ENCODE data around the gene TSPAN10. TPM values are rescaled to one million over a fixed set of nuclear protein-coding genes. Genes with fewer than 3 reads are reported as not detected.

Gene TSPAN10
- total and polyA plus RNA-seq, 2 of the 13 experiments (the other 11 are each of a cell fraction or from before 2014, with no cell fraction given): 0.54 to 0.75 TPM

- TF ChIP-seq FUBP1 (CRISPR knock-in tag; IDR thresholded peaks at IDR 0.05; ENCODE audit: borderline replicate concordance) (peak; percentile 79; the same call in 1 of the 2 replicates), CENPX (CRISPR knock-in tag; IDR thresholded peaks at IDR 0.05) (no peak), MIER3 (CRISPR knock-in tag; IDR thresholded peaks at IDR 0.05; ENCODE audit: borderline replicate concordance) (peak; percentile 85; the same call in 1 of the 2 replicates), ZNF570 (CRISPR knock-in tag; IDR thresholded peaks at IDR 0.05; ENCODE audit: borderline replicate concordance) (no peak), ZNF282 (IDR thresholded peaks at IDR 0.05; ENCODE audit: partially characterized antibody) (no peak), ZNF580 (CRISPR knock-in tag; IDR thresholded peaks at IDR 0.05; ENCODE audit: borderline replicate concordance, low read depth) (peak; percentile 24; the same call in 1 of the 2 replicates), AKAP8 (CRISPR knock-in tag; IDR thresholded peaks at IDR 0.05) (peak; percentile 23; the same call in 1 of the 2 replicates), PRPF4 (IDR thresholded peaks at IDR 0.05; ENCODE audit: low read depth, low read length, poor library complexity, severe bottlenecking) (no peak), ZNF83 (CRISPR knock-in tag; IDR thresholded peaks at IDR 0.05; ENCODE audit: borderline replicate concordance) (no peak), ZSCAN21 (CRISPR knock-in tag; IDR thresholded peaks at IDR 0.05; ENCODE audit: borderline replicate concordance) (peak; percentile 78), PBX2 (CRISPR knock-in tag; IDR thresholded peaks at IDR 0.05) (peak; percentile 100), AHR (CRISPR knock-in tag; IDR thresholded peaks at IDR 0.05) (peak; percentile 66; the same call in 1 of the 2 replicates), PLRG1 (conservative IDR thresholded peaks at IDR 0.05) (no peak), ZNF317 (CRISPR knock-in tag; IDR thresholded peaks at IDR 0.05) (no peak), ATRX (CRISPR knock-in tag; IDR thresholded peaks at IDR 0.05; ENCODE audit: borderline replicate concordance) (no peak), ELK4 (CRISPR knock-in tag; IDR thresholded peaks at IDR 0.05; ENCODE audit: borderline replicate concordance) (peak; percentile 71; the same call in 1 of the 2 replicates), MAF1 (CRISPR knock-in tag; IDR thresholded peaks at IDR 0.05; ENCODE audit: borderline replicate concordance) (peak; percentile 88; the same call in 1 of the 2 replicates), FOXM1 (CRISPR knock-in tag; IDR thresholded peaks at IDR 0.05) (no peak; the same call in 1 of the 2 replicates), HNRNPLL (IDR thresholded peaks at IDR 0.05; ENCODE audit: low read depth, low read length, poor library complexity, severe bottlenecking) (peak; percentile 56), ZNF20 (CRISPR knock-in tag; IDR thresholded peaks at IDR 0.05) (no peak), MTA1 (CRISPR knock-in tag; IDR thresholded peaks at IDR 0.05; ENCODE audit: borderline replicate concordance) (0 out of 2 replicates have a peak, but pooled peaks have one; percentile 53), ZBTB26 (CRISPR knock-in tag; IDR thresholded peaks at IDR 0.05; ENCODE audit: borderline replicate concordance) (peak; percentile 66), ZNF232 (CRISPR knock-in tag; IDR thresholded peaks at IDR 0.05; ENCODE audit: borderline replicate concordance) (no peak)
Observed at GRCh38 chr17:81666342-81667191, 29.6 kb downstream of the TSPAN10 start, which contains the start of the genes CCDC137 and OXLD1 (continued).

All from HepG2 (cell line).